DND-41 (cell line): ENCODE measurements around the gene ARL4C.

Experiments used
- ATAC-seq: fragments of 200-7000 bp; cut with Tn5 transposase; 3 replicates; pipeline ENCODE4 v1.9.1; 2021; ENCODE audit warnings: low read depth; ENCODE audit not compliant: insufficient read depth
- DNase-seq: peaks from one replicate; pipeline ENCODE4 v3.0.0-alpha.2; 2020
- H2AFZ ChIP-seq: 2 replicates; pipeline ENCODE4 v1.6.0; 2012; ENCODE audit warnings: low read depth, low read length
- H3K27ac ChIP-seq: 2 replicates; pipeline ENCODE4 v1.5.1; 2012; ENCODE audit warnings: low read length, inconsistent platforms
- H3K27me3 ChIP-seq: fragments of 200-600 bp; sonication (generic); 2 replicates; pipeline ENCODE4 v1.6.0; 2012; ENCODE audit warnings: low read length, mild to moderate bottlenecking, inconsistent platforms; ENCODE audit not compliant: insufficient read depth, poor library complexity
- H3K36me3 ChIP-seq: 2 replicates; pipeline ENCODE4 v1.5.1; 2012; ENCODE audit warnings: low read length, inconsistent platforms; ENCODE audit not compliant: insufficient read depth
- H3K4me1 ChIP-seq: 2 replicates; pipeline ENCODE4 v1.5.1; 2012; ENCODE audit warnings: mild to moderate bottlenecking, low read length; ENCODE audit not compliant: insufficient read depth
- H3K4me2 ChIP-seq: 2 replicates; pipeline ENCODE4 v1.6.0; 2012; ENCODE audit warnings: mild to moderate bottlenecking, moderate library complexity, low read length, inconsistent platforms; ENCODE audit not compliant: insufficient read depth
- H3K4me3 ChIP-seq, 2 experiments: fragments of 200-600 bp in 1 of 2; shearing (Covaris generic) in 1 of 2; 2 replicates each; pipeline ENCODE4 v1.5.1; 2012 to 2016; ENCODE audit warnings: inconsistent platforms in 2 of 2, low read length in 2 of 2, mild to moderate bottlenecking in 2 of 2, low read depth in 1 of 2, moderate library complexity in 1 of 2
- H3K79me2 ChIP-seq: 2 replicates; pipeline ENCODE4 v1.6.0; 2012; ENCODE audit warnings: low read length, inconsistent platforms; ENCODE audit not compliant: insufficient read depth
- H3K9ac ChIP-seq: 2 replicates; pipeline ENCODE4 v1.6.0; 2012; ENCODE audit warnings: low read depth, mild to moderate bottlenecking, inconsistent platforms, low read length, moderate library complexity
- H3K9me3 ChIP-seq: 2 replicates; pipeline ENCODE4 v1.5.1; 2012; ENCODE audit warnings: low read length, moderate library complexity, mild to moderate bottlenecking, inconsistent platforms; ENCODE audit not compliant: insufficient read depth, severe bottlenecking
- H4K20me1 ChIP-seq: 2 replicates; pipeline ENCODE4 v1.6.0; 2012; ENCODE audit warnings: low read length; ENCODE audit not compliant: insufficient read depth
- CTCF ChIP-seq: IDR thresholded peaks from 2 replicates; pipeline ENCODE4 v1.5.1; 2012; ENCODE audit warnings: borderline replicate concordance, low read length, moderate library complexity, mild to moderate bottlenecking; ENCODE audit not compliant: poor library complexity, severe bottlenecking; ENCODE audit errors: extremely low read depth
- EZH2 ChIP-seq: IDR thresholded peaks from 3 replicates; pipeline ENCODE4 v1.6.1; 2012; ENCODE audit warnings: borderline replicate concordance, low read depth, mild to moderate bottlenecking, moderate library complexity, low read length, inconsistent platforms; ENCODE audit not compliant: severe bottlenecking

ARL4C gene

GRCh38 chr2:234521536-234521935 lies 24.7 kb upstream of the ARL4C start:
- no peak overlapping the region for H3K27ac ChIP-seq
- H3K4me3 ChIP-seq, result no peak overlapping the region
- H3K4me2 ChIP-seq, result no peak overlapping the region
- no peak overlapping the region for H2AFZ ChIP-seq
- H4K20me1 ChIP-seq, result no peaks in the 10 kb centered on the region
- H3K9ac ChIP-seq, result no peak overlapping the region
- TF ChIP-seq EZH2, result no peak
- no peak for TF ChIP-seq CTCF
- H3K4me1 ChIP-seq, result no peaks in the 10 kb centered on the region
- ATAC-seq, result no peak
- H3K9me3 ChIP-seq, result peaks cover 6% of the 10 kb centered on the region
- H3K27me3 ChIP-seq, result no peaks in the 10 kb centered on the region
- DNase-seq, result no peak
- no peaks in the 10 kb centered on the region for H3K36me3 ChIP-seq
- H3K79me2 ChIP-seq, result no peaks in the 10 kb centered on the region

GRCh38 chr2:234518986-234519642 lies 22.2 kb upstream of the ARL4C start:
- no peak for DNase-seq

GRCh38 chr2:234517971-234518370 lies 21.1 kb upstream of the ARL4C start:
- Histone ChIP-seq H3K4me1 (no peaks in the 10 kb centered on the region), H3K9me3 (no peaks in the 10 kb centered on the region), H3K27ac (no peak overlapping the region), H3K4me3 (no peak overlapping the region), H3K4me2 (no peak overlapping the region), H3K9ac (no peak overlapping the region), H3K79me2 (no peaks in the 10 kb centered on the region), H4K20me1 (no peaks in the 10 kb centered on the region), H3K36me3 (no peaks in the 10 kb centered on the region), H2AFZ (no peak overlapping the region), H3K27me3 (no peaks in the 10 kb centered on the region)
- ATAC-seq (no peak), DNase-seq (no peak)
- TF ChIP-seq CTCF (no peak), EZH2 (no peak)

More at GRCh38 chr2:234518986-234519642, 22.2 kb upstream of the ARL4C start:
- H4K20me1 ChIP-seq, result no peaks in the 10 kb centered on the region
- H3K9ac ChIP-seq, result no peak overlapping the region
- H3K36me3 ChIP-seq, result no peaks in the 10 kb centered on the region
- H3K4me3 ChIP-seq, result no peak overlapping the region
- no peaks in the 10 kb centered on the region for H3K4me1 ChIP-seq
- ATAC-seq, result no peak
- no peak overlapping the region for H3K4me2 ChIP-seq
- no peaks in the 10 kb centered on the region for H3K79me2 ChIP-seq
- H3K9me3 ChIP-seq, result no peaks in the 10 kb centered on the region
- no peak overlapping the region for H3K27ac ChIP-seq
- no peaks in the 10 kb centered on the region for H3K27me3 ChIP-seq
- no peak overlapping the region for H2AFZ ChIP-seq
- no peak for TF ChIP-seq EZH2
- TF ChIP-seq CTCF, result no peak
